Activated naive CD4-positive, alpha-beta T cell treated with anti-CD3 and anti-CD28 coated beads, Interleukin-2, amount 50 U/mL, for 72 hours (primary cell): ENCODE measurements around the gene PSG3. TPM values are rescaled to one million over a fixed set of nuclear protein-coding genes. Genes with fewer than 3 reads are reported as not detected.
A peak's percentile ranks its signal among the peaks of the same experiment; 100 is the strongest.
"Not testable (repeated sequence)": the region's sequence is repeated elsewhere in the genome, so short reads cannot be mapped to it uniquely, and the experiment has no call there.

Experiments
- ATAC-seq, 2 donors: fragments of 150-1000 bp; cut with Tn5 transposase; 2 replicates each; pipeline ENCODE4 v1.10.0; 2021; ENCODE audit warnings: mild to moderate bottlenecking in 2 of 2, moderate library complexity in 2 of 2
- DNase-seq, 2 donors: peaks; one replicate each; pipeline ENCODE4 v3.0.0; 2021 to 2022; ENCODE audit warnings: low spot score in 2 of 2
- H3K27ac Mint-ChIP-seq, 2 donors: one replicate each; pipeline ENCODE4 v1.8.0; 2022; ENCODE audit warnings: mild to moderate bottlenecking in 2 of 2, mixed read lengths in 2 of 2
- H3K36me3 Mint-ChIP-seq, 2 donors: one replicate each; pipeline ENCODE4 v1.8.0; 2022; ENCODE audit warnings: mixed read lengths in 2 of 2
- H3K9me3 Mint-ChIP-seq, 2 donors: one replicate each; pipeline ENCODE4 v1.8.0; 2022; ENCODE audit warnings: mixed read lengths in 2 of 2
- total RNA-seq, 2 donors: library from RNA; stranded (reverse); gene quantifications; one replicate each; pipeline ENCODE4 v1.2.3, GENCODE V29; 2022

Gene PSG3
- total RNA-seq, 2 donors from 2014 or later = 0.78 TPM; not detected in 1

GRCh38 chr19:42714000-42714399 is 26.3 kb downstream of the PSG3 start:
- not testable (repeated sequence) for DNase-seq, H3K27ac Mint-ChIP-seq, ATAC-seq
- Mint-ChIP-seq H3K9me3 (peaks cover 19 to 21% of the 10 kb centered on the region in 2 donors), H3K36me3 (peaks cover 0 to 16% of the 10 kb centered on the region in 2 donors)

- not testable (repeated sequence) for H3K27ac Mint-ChIP-seq
These were observed 27.5 kb downstream of the PSG3 start for GRCh38 chr19:42712753-42713152.

GRCh38 chr19:42710986-42711385 is 29.3 kb downstream of the PSG3 start:
- ATAC-seq = not testable (repeated sequence)

More at GRCh38 chr19:42712753-42713152, 27.5 kb downstream of the PSG3 start:
- ATAC-seq, DNase-seq: not testable (repeated sequence)
- peaks cover 0 to 16% of the 10 kb centered on the region in 2 donors for H3K36me3 Mint-ChIP-seq
- peaks cover 19 to 21% of the 10 kb centered on the region in 2 donors for H3K9me3 Mint-ChIP-seq

GRCh38 chr19:42697884-42698283 is 42.4 kb downstream of the PSG3 start:
- no peak for ATAC-seq
- no peaks in the 10 kb centered on the region for H3K9me3 Mint-ChIP-seq
- no peak for DNase-seq

More at GRCh38 chr19:42710986-42711385, 29.3 kb downstream of the PSG3 start:
- Mint-ChIP-seq H3K36me3 (peaks cover 0 to 12% of the 10 kb centered on the region in 2 donors), H3K9me3 (peaks cover 10 to 14% of the 10 kb centered on the region in 2 donors)
- not testable (repeated sequence) for DNase-seq, H3K27ac Mint-ChIP-seq

GRCh38 chr19:42695811-42696503 is 44.3 kb downstream of the PSG3 start:
- Mint-ChIP-seq H3K27ac (no peak overlapping the region), H3K9me3 (no peaks in the 10 kb centered on the region), H3K36me3 (no peaks in the 10 kb centered on the region)
- ATAC-seq = no peak
- DNase-seq = no peak

More at GRCh38 chr19:42697884-42698283, 42.4 kb downstream of the PSG3 start:
- Mint-ChIP-seq H3K36me3 (no peaks in the 10 kb centered on the region), H3K27ac (no peak overlapping the region)

- ATAC-seq (no peak), DNase-seq (no peak)
- H3K9me3 Mint-ChIP-seq = no peaks in the 10 kb centered on the region
- H3K27ac Mint-ChIP-seq = no peak overlapping the region
- no peaks in the 10 kb centered on the region for H3K36me3 Mint-ChIP-seq
These were observed 46.4 kb downstream of the PSG3 start for GRCh38 chr19:42693760-42694350.

- H3K27ac Mint-ChIP-seq = no peak overlapping the region
- H3K36me3 Mint-ChIP-seq = peaks cover 10 to 12% of the 10 kb centered on the region in 2 donors
- ATAC-seq (no peak), DNase-seq (peak in 1 of 2 donors; percentile 43)
- peaks cover 21 to 27% of the 10 kb centered on the region in 2 donors for H3K9me3 Mint-ChIP-seq
These were observed 56.3 kb downstream of the PSG3 start for GRCh38 chr19:42683917-42684513.

GRCh38 chr19:42676326-42676725 is 64.0 kb downstream of the PSG3 start:
- DNase-seq, H3K27ac Mint-ChIP-seq, ATAC-seq, H3K36me3 Mint-ChIP-seq: not testable (repeated sequence)
- peaks cover 12% of the 10 kb centered on the region in 2 donors for H3K9me3 Mint-ChIP-seq

- ATAC-seq, DNase-seq, H3K27ac Mint-ChIP-seq, H3K36me3 Mint-ChIP-seq: not testable (repeated sequence)
- peaks cover 12% of the 10 kb centered on the region in 2 donors for H3K9me3 Mint-ChIP-seq
These were observed 65.7 kb downstream of the PSG3 start for GRCh38 chr19:42674549-42674948.

Other genes with a start within 250 kb of the PSG3 start
- gene CEACAM1, start 212.0 kb downstream of the PSG3 start, total RNA-seq = 1 to 10 TPM; 5.3 to 6.4 TPM
- gene CEACAM8, start 145.6 kb downstream of the PSG3 start, total RNA-seq = not detected
- gene PSG8, start 25.2 kb upstream of the PSG3 start, total RNA-seq = not detected
- gene PSG1, start 139.2 kb upstream of the PSG3 start, total RNA-seq = under 1 TPM; 0.45 to 0.64 TPM
- gene PSG6, start 177.4 kb upstream of the PSG3 start, total RNA-seq = not detected
- not detected for gene PSG7, start 196.7 kb upstream of the PSG3 start, total RNA-seq